ENCODE results near the gene WIPI1.
"Not testable (repeated sequence)": the region's sequence is repeated elsewhere in the genome, so short reads cannot be mapped to it uniquely, and the experiment has no call there.

WIPI1 gene

DNA sequence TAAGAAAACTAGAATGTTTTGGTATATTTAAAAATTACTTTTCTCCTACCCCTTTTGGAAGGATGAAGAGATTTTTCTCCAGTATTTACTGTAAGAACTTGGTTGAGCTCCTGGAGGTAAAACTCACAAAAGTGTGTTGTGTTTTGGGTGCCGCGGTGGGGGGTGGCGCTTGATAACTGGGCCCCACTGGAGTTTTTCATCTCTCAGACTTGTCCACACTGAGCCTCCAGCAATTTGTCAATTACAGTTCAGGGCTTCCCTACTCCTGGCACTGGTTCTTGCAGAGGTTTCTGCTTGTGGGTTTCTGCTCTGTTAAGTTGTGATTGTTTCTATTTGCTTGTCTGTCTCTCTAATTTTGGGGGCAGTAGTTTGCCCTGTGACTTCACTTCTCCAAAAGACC is 40.0 kb downstream of the WIPI1 start:
- H3K27ac ChIP-seq (ENCODE audit: low read depth, low read length), result no peak overlapping the region
- no CpG with 5 or more reads among the region's 3 CpGs for WGBS (ENCODE audit: extremely low coverage, insufficient coverage, low lambda C conversion rate)
- no peak overlapping the region for H2AK5ac ChIP-seq (ENCODE audit: low read length)
- no peaks in the 10 kb centered on the region for H3K27me3 ChIP-seq (ENCODE audit: insufficient read depth, low read length, poor library complexity)
- H2BK15ac ChIP-seq (replicated peaks; ENCODE audit: low read depth), result no peak overlapping the region
- H2BK120ac ChIP-seq (ENCODE audit: low read depth, low read length), result no peak overlapping the region
- H3K23ac ChIP-seq (ENCODE audit: low read length), result no peak overlapping the region
- H2BK5ac ChIP-seq (ENCODE audit: low read length), result no peak overlapping the region
- no peak overlapping the region for H4K8ac ChIP-seq (ENCODE audit: low read depth, low read length)
- H3K56ac ChIP-seq (ENCODE audit: low read length), result no peak overlapping the region
- no peaks in the 10 kb centered on the region for H3K36me3 ChIP-seq (ENCODE audit: control insufficient read depth, insufficient read depth, low read length)
- no peak overlapping the region for H3K4ac ChIP-seq (ENCODE audit: low read depth, low read length)
- H4K5ac ChIP-seq (ENCODE audit: low read length), result no peak overlapping the region
- H3K4me3 ChIP-seq (ENCODE audit: low read length), result no peak overlapping the region
- H3K18ac ChIP-seq (ENCODE audit: low read length), result no peak overlapping the region
- no peak for DNase-seq
- H3K79me1 ChIP-seq (ENCODE audit: low read length), result no peaks in the 10 kb centered on the region
- no peak overlapping the region for H3K9ac ChIP-seq (ENCODE audit: low read length)
- H3K4me2 ChIP-seq (ENCODE audit: low read length), result no peak overlapping the region
- no peaks in the 10 kb centered on the region for H3K79me2 ChIP-seq (ENCODE audit: control insufficient read depth, insufficient read depth, low read length)
- no peaks in the 10 kb centered on the region for H3K4me1 ChIP-seq (ENCODE audit: control insufficient read depth, low read depth, low read length)

DNA sequence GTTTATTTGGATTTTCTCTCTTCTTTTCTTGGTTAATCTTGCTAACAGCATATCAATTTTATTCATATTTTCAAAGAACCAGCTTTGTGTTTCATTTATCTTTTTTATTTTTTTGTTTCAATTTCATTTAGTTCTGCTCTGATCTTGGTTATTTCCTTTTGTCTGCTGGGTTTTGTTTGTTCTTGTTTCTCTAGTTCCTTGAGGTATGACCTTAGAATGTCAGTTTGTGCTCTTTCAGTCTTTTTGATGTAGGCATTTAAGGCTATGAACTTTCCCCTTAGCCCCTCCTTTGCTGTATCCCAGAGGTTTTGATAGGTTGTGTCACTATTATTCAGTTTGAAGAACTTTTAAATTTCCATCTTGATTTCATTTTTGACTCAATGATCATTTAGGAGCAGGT is 42.4 kb downstream of the WIPI1 start:
- H2AK5ac ChIP-seq (ENCODE audit: low read length); H3K4me1 ChIP-seq (ENCODE audit: control insufficient read depth, low read depth, low read length); H3K23ac ChIP-seq (ENCODE audit: low read length); H3K79me1 ChIP-seq (ENCODE audit: low read length); H3K9ac ChIP-seq (ENCODE audit: low read length); H3K4ac ChIP-seq (ENCODE audit: low read depth, low read length); H2BK15ac ChIP-seq (replicated peaks; ENCODE audit: low read depth); H4K8ac ChIP-seq (ENCODE audit: low read depth, low read length); H3K18ac ChIP-seq (ENCODE audit: low read length); H2BK120ac ChIP-seq (ENCODE audit: low read depth, low read length); H4K5ac ChIP-seq (ENCODE audit: low read length); H3K27me3 ChIP-seq (ENCODE audit: insufficient read depth, low read length, poor library complexity); H3K27ac ChIP-seq (ENCODE audit: low read depth, low read length); H3K4me3 ChIP-seq (ENCODE audit: low read length); H3K79me2 ChIP-seq (ENCODE audit: control insufficient read depth, insufficient read depth, low read length); H2BK5ac ChIP-seq (ENCODE audit: low read length); H3K56ac ChIP-seq (ENCODE audit: low read length); H3K4me2 ChIP-seq (ENCODE audit: low read length); DNase-seq; H3K36me3 ChIP-seq (ENCODE audit: control insufficient read depth, insufficient read depth, low read length): not testable (repeated sequence)

DNA sequence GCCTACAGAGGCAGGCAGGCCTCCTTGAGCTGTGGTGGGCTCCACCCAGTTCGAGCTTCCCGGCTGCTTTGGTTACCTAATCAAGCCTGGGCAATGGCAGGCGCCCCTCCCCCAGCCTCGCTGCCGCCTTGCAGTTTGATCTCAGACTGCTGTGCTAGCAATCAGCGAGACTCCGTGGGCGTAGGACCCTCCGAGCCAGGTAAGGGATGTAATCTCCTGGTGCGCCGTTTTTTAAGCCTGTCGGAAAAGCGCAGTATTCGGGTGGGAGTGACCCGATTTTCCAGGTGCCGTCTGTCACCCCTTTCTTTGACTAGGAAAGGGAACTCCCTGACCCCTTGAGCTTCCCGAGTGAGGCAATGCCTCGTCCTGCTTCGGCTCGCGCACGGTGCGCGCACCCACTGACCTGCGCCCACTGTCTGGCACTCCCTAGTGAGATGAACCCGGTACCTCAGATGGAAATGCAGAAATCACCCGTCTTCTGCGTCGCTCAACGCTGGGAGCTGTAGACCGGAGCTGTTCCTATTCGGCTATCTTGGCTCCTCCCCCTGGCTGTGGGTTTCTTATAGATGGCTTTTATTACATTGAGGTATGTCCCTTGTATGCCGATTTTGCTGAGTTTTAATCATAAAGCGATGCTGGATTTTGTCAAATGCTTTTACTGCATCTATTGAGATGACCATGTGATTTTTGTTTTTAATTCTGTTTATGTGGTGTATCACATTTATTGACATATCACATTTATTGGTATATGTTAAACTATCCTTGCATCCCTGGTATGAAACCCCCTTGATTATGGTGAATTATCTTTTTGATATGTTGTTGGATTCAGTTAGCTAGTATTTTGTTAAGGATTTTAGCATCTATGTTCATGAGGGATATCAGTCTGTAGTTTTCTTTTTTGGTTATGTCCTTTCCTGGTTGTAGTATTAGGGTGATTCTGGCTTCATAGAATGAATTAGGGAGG is 43.4 kb downstream of the WIPI1 start:
- H4K5ac ChIP-seq (ENCODE audit: low read length); H3K36me3 ChIP-seq (ENCODE audit: control insufficient read depth, insufficient read depth, low read length); H3K56ac ChIP-seq (ENCODE audit: low read length); H2AK5ac ChIP-seq (ENCODE audit: low read length); H3K4me2 ChIP-seq (ENCODE audit: low read length); H3K79me2 ChIP-seq (ENCODE audit: control insufficient read depth, insufficient read depth, low read length); H2BK5ac ChIP-seq (ENCODE audit: low read length); H3K79me1 ChIP-seq (ENCODE audit: low read length); H2BK15ac ChIP-seq (replicated peaks; ENCODE audit: low read depth); H3K4me3 ChIP-seq (ENCODE audit: low read length); H3K27ac ChIP-seq (ENCODE audit: low read depth, low read length); H3K18ac ChIP-seq (ENCODE audit: low read length); H3K9ac ChIP-seq (ENCODE audit: low read length); H3K4ac ChIP-seq (ENCODE audit: low read depth, low read length); H3K4me1 ChIP-seq (ENCODE audit: control insufficient read depth, low read depth, low read length); H3K27me3 ChIP-seq (ENCODE audit: insufficient read depth, low read length, poor library complexity); H2BK120ac ChIP-seq (ENCODE audit: low read depth, low read length); H3K23ac ChIP-seq (ENCODE audit: low read length); H4K8ac ChIP-seq (ENCODE audit: low read depth, low read length): not testable (repeated sequence)
- no CpG with 5 or more reads among the region's 34 CpGs for WGBS (ENCODE audit: extremely low coverage, insufficient coverage, low lambda C conversion rate)
- peak; percentile 39 for DNase-seq

DNA sequence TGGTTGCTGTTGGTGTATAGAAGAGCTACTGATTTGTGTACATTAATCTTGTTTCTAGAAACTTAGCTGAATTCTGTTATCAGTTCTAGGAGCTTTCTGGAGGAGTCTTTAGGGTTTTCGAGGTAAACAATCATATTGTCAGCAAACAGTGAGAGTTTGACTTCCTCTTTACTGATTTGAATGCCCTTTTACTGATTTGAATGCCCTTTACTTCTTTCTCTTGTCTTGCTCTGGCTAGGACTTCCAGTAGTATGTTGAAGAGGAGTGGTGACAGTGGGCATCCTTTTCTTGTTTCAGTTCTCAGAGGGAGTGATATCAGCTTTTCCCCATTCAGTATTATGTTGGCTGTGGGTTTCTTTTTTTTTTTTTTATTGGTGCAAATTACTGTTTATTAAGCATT is 49.6 kb downstream of the WIPI1 start:
- not testable (repeated sequence) for H3K18ac ChIP-seq (ENCODE audit: low read length); H3K4me2 ChIP-seq (ENCODE audit: low read length); H4K5ac ChIP-seq (ENCODE audit: low read length); H3K9ac ChIP-seq (ENCODE audit: low read length); H3K4me1 ChIP-seq (ENCODE audit: control insufficient read depth, low read depth, low read length); H4K8ac ChIP-seq (ENCODE audit: low read depth, low read length); H3K4ac ChIP-seq (ENCODE audit: low read depth, low read length); H2BK5ac ChIP-seq (ENCODE audit: low read length); H3K36me3 ChIP-seq (ENCODE audit: control insufficient read depth, insufficient read depth, low read length); H3K79me1 ChIP-seq (ENCODE audit: low read length); H2AK5ac ChIP-seq (ENCODE audit: low read length); H3K4me3 ChIP-seq (ENCODE audit: low read length); H3K23ac ChIP-seq (ENCODE audit: low read length); DNase-seq; H2BK15ac ChIP-seq (replicated peaks; ENCODE audit: low read depth); H3K79me2 ChIP-seq (ENCODE audit: control insufficient read depth, insufficient read depth, low read length); H3K27me3 ChIP-seq (ENCODE audit: insufficient read depth, low read length, poor library complexity); H2BK120ac ChIP-seq (ENCODE audit: low read depth, low read length); H3K56ac ChIP-seq (ENCODE audit: low read length); H3K27ac ChIP-seq (ENCODE audit: low read depth, low read length)
- no CpG with 5 or more reads among the region's 1 CpG for WGBS (ENCODE audit: extremely low coverage, insufficient coverage, low lambda C conversion rate)

DNA sequence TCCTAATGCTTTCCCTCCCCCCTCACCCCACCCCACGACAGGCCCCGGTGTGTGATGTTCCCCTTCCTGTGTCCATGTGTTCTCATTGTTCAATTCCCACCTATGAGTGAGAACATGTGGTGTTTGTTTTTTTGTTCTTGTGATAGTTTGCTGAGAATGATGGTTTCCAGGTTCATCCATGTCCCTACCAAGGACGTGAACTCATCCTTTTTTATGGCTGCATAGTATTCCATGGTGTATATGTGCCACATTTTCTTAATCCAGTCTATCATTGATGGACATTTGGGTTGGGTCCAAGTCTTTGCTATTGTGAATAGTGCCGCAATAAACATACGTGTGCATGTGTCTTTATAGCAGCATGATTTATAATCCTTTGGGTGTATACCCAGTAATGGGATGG is 53.5 kb downstream of the WIPI1 start:
- not testable (repeated sequence) for H3K4me2 ChIP-seq (ENCODE audit: low read length); H3K79me2 ChIP-seq (ENCODE audit: control insufficient read depth, insufficient read depth, low read length); H3K27ac ChIP-seq (ENCODE audit: low read depth, low read length); DNase-seq; H2BK5ac ChIP-seq (ENCODE audit: low read length); H3K27me3 ChIP-seq (ENCODE audit: insufficient read depth, low read length, poor library complexity); H3K79me1 ChIP-seq (ENCODE audit: low read length); H3K18ac ChIP-seq (ENCODE audit: low read length); H4K8ac ChIP-seq (ENCODE audit: low read depth, low read length); H3K4ac ChIP-seq (ENCODE audit: low read depth, low read length); H2BK120ac ChIP-seq (ENCODE audit: low read depth, low read length); H3K9ac ChIP-seq (ENCODE audit: low read length); H3K23ac ChIP-seq (ENCODE audit: low read length); H3K36me3 ChIP-seq (ENCODE audit: control insufficient read depth, insufficient read depth, low read length); H4K5ac ChIP-seq (ENCODE audit: low read length); H2AK5ac ChIP-seq (ENCODE audit: low read length); H2BK15ac ChIP-seq (replicated peaks; ENCODE audit: low read depth); H3K4me1 ChIP-seq (ENCODE audit: control insufficient read depth, low read depth, low read length); H3K56ac ChIP-seq (ENCODE audit: low read length); H3K4me3 ChIP-seq (ENCODE audit: low read length)
- no CpG with 5 or more reads among the region's 5 CpGs for WGBS (ENCODE audit: extremely low coverage, insufficient coverage, low lambda C conversion rate)

DNA sequence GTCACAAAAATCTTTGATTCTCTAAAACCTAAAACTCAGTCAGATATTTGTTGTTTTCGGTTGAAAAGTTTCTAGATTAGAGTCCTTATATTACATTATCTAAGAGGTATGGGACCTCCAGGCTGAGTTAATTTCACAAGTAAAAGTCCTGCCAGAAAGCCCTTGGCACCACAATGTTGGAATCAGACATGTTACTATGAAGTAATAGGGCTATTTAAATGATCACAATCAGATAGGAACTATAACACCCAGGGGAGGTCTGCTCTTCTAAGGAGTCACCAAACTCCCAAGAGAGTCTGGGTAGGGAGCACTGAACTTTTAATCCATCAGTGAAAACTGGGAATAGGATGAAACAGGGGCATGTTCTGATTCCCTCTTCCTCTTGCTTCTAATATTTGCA is 54.2 kb downstream of the WIPI1 start:
- no peak for DNase-seq
- Histone ChIP-seq H3K9ac (ENCODE audit: low read length) (no peak overlapping the region), H3K4me1 (ENCODE audit: control insufficient read depth, low read depth, low read length) (no peaks in the 10 kb centered on the region), H2BK120ac (ENCODE audit: low read depth, low read length) (no peak overlapping the region), H3K56ac (ENCODE audit: low read length) (no peak overlapping the region), H3K36me3 (ENCODE audit: control insufficient read depth, insufficient read depth, low read length) (no peaks in the 10 kb centered on the region), H3K18ac (ENCODE audit: low read length) (no peak overlapping the region), H2BK15ac (replicated peaks; ENCODE audit: low read depth) (no peak overlapping the region), H2BK5ac (ENCODE audit: low read length) (no peak overlapping the region), H4K8ac (ENCODE audit: low read depth, low read length) (no peak overlapping the region), H3K79me1 (ENCODE audit: low read length) (no peaks in the 10 kb centered on the region), H3K4ac (ENCODE audit: low read depth, low read length) (no peak overlapping the region), H3K27me3 (ENCODE audit: insufficient read depth, low read length, poor library complexity) (no peaks in the 10 kb centered on the region), H3K27ac (ENCODE audit: low read depth, low read length) (no peak overlapping the region), H3K4me3 (ENCODE audit: low read length) (no peak overlapping the region), H3K79me2 (ENCODE audit: control insufficient read depth, insufficient read depth, low read length) (no peaks in the 10 kb centered on the region), H4K5ac (ENCODE audit: low read length) (no peak overlapping the region), H3K4me2 (ENCODE audit: low read length) (no peak overlapping the region), H2AK5ac (ENCODE audit: low read length) (no peak overlapping the region), H3K23ac (ENCODE audit: low read length) (no peak overlapping the region)
- WGBS (ENCODE audit: extremely low coverage, insufficient coverage, low lambda C conversion rate), result no CpG with 5 or more reads among the region's 1 CpG
